ENCODE measurements around the gene ANKH. TPM values are rescaled to one million over a fixed set of nuclear protein-coding genes. Genes with fewer than 3 reads are reported as not detected.

Gene ANKH
- total RNA-seq, 1 donor from 2014 or later, result 35.8 TPM

DNA sequence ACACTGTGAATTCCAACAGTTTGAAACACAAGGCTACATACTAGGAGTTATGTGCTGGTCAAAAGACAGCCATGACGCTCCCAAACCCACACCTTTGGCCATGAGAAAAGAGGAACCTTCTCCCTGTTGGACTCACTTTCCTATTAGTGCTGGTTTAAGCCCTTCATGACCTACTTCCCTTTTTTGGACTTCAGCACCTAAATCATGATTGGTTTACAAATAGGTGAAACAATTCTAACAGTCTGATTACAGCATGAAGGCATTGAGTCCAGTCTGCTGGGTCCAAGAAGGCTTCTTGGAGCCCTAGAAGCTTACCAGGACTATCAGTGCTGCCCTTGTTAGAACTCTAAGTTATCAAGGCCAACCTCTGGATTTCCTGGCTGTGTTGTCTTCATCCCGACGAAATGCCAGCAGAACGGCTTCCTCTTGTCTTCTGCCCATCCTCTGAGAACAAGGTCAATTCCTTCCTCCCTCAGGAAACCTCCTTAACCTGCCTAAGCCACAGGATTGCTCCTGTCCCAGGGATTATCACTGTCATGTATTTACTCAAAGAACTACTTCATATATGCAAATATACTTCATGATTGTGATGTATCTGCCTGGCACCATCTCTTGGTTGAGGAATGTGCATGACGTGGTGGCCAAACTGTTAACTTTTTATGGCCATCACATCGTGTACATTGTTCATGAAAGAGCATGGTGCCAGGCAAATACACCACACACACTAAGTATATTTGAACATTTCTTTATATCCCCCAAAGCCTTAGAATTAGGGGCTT is 83.6 kb downstream of the ANKH start:
- DNase-seq, result no peak

DNA sequence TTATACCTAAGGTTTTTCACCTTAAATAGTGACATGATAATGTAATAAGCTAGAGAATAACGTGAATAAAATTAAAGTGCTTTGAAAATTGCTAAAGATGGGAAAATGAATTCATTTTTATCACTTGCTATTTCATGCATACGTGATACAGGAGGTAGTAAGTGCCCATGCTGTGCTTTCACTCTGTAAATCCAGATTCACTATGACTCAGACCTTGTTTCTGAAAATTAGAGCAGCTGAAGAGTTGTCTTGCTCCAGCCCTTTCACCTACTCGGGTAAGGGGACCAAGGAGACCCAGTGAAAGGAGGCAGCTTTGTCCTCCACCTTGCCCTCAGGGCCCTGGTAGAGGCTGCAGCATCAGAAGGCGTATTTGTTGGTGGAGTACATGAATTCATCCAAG is 87.9 kb downstream of the ANKH start:
- DNase-seq, result no peak

DNA sequence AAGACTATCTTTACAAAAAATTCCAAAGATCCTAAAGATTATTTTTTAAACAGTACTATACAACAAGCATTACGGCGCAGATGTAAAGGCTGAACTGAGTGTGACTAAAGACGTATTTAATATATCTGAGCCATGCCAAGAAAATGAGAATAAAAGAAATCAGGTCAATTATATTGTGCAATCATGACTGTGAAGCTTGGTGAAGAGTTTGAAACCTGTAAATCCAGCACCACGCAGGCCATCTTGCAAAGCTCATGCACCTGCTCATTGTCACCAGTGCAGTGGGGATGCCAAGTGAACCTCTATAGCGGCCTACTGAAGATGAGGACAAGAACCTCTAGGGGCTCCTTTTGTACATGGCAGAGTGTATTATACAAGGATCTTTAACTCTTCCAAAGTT is 89.0 kb downstream of the ANKH start:
- no peak for DNase-seq

DNA sequence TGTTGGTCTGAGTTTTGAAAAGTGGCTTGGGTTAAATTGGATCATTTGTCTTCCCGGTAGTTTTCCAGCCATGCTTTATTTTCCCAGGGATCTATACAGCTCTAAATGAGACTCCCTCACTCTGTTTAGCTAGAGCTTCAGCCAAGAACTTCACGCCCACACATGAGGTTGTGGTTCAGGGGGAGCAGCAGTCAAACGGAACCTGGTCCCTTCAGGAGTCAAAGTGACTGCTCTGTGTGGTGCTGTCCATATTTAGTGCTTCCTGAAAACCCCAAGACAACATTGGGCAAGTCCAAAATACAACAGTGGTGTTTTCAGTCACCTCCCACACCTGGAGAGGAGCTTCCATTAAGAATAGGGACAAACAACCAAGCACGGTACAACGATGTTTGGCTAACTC is 90.5 kb downstream of the ANKH start:
- DNase-seq, result no peak

DNA sequence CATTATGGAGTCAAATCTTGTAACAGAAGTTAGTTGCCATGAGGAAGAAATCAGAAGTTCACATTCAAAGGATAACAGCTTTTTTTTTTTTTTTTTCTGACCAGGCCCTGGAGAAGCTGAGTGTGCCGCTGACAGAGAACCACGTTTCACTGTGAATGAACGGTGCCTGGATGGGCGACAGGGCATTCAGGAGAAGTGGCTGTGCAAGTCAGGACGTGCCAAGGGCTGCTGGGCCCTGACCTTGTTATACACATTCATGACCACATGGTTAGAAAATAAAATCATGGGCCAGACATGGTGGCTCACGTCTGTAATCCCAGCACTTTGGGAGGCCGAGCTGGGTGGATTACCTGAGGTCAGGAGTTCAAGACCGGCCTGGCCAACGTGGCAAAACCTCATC is 91.6 kb downstream of the ANKH start:
- DNase-seq, result no peak

DNA sequence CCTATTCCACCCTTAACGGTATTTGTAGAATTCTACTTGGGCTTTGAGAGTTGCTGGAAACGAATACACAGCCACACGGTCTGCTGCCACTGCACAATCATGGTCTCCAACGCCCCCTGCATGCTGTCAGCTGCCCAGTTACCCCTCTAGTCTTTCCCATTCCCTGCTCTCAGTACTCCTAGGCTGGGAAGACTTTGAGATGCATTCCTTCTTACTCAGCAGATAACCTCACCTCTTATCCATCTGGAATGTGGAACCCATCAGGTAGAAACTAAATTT is 92.8 kb downstream of the ANKH start:
- no peak for DNase-seq

DNA sequence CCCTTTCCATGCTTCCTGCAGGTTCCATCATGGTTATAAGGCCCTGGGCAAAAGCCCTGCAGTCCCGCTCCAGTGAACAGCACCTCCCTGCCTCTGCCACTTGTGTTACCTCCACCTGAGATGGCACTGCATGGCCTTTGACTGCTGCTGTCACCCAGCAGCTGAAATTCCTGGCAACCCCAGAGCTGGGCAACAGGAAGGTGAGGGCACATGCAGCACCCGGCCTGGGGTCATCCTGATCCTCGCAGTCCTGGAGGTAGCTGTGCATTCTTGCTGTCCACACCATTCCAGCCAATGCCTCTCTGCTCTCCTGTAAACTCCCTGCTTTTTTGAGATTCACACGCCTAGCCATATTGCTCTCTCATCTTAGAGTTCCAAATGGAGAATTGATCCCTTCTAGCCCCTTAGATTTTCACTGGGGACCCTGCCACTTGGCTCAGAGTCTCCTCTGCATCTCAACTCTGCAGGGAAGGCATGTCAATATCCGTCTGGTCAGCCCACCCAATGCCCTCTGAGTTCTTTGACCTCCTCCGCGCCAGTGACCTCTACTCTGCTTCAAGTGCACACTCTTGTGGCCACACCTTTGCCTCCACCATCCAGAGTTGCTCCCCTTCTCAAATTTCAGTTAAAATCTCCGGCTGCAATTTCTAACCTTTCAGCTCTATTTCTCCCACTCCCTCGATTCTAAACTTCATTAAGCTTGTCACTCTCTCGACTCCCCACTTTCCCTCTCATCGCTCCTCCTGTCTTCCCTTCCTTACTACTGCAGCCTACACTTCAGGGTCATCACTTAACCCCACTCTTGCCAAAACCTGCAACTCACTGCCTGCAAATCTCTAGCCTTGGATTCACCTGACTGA is 93.4 kb downstream of the ANKH start:
- no peak for DNase-seq

DNA sequence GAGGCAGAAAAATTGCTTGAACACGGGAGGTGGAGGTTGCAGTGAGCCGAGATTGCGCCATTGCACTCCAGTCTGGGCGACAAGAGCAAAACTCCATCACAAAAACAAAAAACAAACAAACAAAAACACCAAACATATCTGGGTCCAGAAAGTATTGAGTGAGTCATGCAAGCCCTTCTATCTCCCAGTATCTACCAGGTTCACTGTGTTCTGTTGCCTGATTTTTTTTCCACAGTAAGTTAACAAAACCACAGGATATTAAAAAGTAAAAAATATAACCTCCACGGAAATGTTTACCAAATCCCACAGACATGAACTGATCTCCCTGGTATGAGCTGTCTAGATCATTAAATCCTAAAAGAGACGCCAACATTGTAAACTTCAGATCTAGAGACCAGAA is 94.4 kb downstream of the ANKH start:
- DNase-seq, result no peak

DNA sequence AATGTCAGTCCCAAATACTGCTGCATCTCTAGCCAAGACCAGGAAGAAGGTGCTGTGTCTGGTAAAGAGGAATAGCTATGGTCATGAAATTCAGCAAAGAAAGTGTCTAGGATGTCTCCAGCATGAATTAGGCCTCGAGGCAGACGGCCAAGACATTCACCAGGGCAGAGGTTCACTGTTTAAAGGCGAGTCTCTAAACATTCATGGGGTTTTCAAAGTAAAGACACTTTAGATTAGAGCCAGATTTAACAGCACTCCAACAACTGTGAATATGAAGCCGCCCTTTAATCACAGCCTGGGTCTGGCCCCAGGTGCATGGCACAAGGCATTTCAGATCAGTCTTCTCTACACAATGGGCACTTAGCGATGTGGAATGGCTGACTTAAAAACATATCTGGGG is 95.0 kb downstream of the ANKH start:
- DNase-seq, result no peak

DNA sequence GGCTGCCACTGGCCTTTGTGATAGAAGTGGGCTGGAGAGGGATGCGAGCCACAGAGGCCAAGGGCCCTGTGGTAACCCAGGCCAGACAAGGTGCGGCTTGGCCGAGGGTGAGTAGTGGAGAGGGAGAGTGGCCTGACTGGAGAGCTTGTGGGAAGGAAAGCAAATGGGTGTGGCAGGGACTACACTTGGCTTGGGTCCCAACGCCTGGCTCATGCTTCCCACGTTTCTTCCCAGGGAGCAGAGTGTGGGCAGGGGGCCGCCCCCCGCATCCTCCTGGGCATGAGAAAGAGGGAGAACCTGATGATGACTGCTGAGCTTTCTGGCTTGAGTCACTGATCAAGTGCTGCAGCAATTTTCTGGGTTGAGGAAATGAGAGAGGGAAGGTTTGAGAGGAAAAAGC is 95.7 kb downstream of the ANKH start:
- DNase-seq, result no peak

DNA sequence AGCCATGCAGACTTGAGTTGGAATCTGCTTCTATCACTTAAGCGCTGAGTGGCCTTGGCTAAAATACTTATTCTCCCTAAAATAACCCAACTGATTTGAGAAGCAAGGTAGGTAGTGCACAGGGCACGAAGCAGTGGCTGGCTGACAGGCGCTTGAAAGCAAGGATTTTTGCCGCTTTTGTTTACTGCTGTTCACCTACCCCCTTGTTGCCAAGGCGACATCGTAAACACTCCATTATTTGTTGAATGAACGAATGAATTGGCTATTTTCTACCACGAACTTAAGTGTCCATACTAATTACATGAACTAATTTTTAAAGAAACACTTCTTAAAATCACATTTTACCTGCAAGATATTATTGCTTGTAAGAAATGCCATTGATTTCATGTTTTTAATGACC is 98.0 kb downstream of the ANKH start:
- DNase-seq, result no peak

DNA sequence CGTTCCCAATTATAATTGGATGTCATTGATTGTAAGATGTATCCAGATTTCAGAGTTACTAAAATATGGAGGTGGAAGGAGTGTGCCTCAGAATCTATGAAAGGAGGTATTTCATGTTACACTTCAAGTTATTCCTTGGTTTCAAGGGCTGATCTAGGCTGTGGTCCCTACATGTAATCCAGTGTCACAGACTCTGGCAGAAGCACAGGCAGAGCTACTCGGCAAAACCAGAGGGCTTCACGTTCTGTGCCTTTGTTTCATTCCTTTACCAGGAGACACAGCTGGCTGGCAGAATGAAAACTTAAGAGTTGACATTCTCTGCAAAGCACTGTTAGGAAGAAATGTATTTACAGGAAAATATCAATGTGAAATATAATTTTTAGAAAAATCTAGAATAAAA is 99.6 kb downstream of the ANKH start:
- DNase-seq, result no peak

DNA sequence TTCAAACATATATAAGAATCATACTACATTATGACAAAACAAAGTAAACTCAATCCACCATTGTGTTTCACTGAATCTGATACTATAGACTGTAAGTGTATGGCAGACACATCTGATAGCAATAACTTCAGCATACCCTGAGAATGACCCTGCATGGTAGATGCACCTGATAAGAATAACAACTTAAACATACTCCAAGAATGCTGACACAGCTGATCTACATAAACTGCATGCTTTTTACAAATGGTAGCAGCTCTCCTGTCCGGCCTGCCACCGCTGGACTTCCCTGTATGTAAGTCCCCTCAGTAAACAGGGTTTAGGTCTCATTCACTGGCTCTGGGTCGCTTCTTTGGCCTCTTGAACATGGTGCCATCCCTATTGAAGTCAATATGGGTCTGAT is 100.4 kb downstream of the ANKH start:
- DNase-seq, result no peak

DNA sequence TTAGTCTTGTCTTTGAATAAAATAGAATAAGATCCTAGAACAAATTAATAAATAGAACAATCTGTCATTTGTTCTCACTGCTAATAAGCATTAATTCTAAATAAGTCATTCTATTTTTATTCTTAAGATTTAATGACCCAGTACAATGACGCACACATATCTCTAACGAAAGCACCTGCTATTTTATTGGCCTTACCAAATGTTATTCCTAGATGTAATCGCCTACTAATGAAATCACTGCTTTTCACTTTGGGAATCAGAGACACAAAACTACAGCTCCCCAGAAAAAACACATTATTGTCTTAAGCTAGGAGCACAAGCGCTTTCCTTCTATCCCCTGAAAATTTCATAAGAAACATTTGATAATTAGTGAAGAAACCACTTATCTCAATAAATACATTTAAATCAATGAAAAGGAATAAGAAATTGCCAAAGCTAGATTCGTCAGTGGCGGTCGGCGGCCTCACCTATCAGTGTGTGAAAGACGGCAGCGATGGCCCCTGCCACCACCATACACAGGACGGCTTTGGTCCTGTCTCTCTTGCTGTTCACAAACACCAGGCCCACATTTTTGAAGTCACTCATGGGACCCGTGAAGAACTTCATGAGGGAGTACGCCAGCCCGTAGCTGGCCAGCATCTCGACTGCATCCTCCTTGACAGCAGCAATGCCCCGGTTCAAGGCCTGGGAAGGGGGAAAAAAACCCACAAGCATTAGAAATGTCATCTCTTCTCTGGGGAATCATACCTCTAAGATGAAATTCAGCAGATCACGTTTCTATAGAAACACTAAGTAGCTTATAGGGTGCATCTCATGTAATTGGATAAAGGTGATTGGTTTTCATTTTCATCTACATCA is 102.8 kb downstream of the ANKH start:
- no peak for DNase-seq

DNA sequence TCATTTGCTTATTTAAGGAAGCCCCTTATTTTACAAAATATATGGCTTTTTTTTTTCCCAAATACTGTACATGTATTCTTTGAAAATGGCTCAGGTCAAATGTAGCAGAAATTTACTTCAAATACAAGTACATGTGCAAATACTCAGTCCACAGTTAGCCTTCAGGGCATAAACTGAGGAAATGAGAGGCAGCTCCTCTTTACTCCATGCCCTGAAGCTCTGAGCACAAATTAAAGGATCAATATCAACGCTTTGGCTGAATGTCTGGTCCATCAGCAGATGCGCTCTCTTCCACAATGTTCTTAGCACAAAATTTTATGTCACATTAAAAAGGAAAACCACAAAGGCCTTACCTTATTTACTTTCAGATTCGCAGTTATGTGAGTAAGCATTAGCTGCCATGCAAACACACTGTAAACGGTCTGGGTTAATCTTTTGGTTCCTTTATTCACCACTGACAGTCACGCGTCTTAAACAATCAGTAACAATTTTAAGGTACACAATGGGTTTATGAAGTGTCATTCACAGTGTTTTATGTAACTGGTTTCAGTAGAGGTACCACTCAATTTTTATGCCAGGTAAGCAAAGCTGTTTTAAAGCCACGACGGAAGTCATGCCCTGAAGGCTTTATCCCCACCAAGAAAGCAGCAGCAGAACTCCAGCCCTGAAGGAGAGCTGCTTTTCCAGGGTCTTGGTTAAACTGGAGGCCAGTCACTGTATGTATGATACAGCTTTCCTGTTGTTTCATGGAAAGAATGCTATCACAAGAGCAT is 103.7 kb downstream of the ANKH start:
- peak; percentile 33 for DNase-seq

DNA sequence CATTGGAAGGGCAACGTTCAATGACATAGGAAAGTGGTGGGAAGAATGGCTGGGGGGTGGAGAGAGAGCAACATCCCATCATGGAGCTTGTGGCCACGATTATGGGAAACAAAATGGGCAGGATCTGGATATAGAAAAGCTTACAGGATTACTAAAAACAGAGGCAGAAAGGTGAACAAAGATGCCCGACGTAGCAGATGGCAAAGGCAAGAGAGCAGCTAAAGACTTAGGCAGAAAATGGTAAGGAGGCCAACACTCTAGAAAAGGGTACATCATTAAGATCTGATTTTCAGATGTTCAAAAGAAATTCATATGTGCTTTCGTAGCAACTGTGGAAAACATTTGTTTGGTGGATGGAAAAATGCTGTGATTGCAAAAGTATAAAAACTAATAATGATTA is 104.5 kb downstream of the ANKH start:
- no peak for DNase-seq

DNA sequence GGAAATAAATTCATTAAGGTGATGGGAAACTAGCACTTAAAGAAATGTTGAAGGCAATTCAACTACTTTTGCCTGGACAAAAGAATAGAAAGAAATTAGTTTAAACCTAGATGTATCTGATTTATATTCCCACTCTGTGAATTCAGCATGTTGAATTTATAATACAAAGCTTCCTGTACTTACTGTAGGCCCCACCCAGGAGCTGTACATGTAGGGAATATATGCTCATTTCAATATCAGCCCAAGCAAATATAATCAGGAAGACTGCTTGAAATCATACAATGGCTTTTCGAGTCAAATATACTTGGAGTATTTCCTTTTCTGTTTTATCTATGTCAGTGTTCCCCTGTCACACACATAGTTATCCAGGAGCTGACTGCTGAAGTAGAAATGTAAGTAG is 105.0 kb downstream of the ANKH start:
- no peak for DNase-seq

DNA sequence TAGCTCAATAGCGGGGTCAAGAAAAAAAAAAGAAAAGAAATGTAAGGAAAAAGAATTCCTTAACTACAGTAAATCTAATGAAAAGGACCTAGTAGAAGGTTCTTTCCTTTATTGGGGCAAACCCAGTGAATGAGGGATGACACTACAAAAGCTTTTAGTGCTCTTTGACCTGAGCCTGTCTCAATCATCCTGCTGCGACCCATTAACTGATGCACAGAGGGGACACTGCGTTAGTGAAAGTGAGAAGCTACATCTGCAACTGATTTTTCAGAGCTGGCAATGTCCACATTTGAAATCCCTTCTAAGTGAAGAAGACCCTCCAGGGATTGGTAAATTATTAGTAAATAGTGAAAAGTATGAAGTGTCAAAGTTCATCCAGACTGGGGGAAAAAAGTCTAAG is 106.0 kb downstream of the ANKH start:
- DNase-seq, result no peak

DNA sequence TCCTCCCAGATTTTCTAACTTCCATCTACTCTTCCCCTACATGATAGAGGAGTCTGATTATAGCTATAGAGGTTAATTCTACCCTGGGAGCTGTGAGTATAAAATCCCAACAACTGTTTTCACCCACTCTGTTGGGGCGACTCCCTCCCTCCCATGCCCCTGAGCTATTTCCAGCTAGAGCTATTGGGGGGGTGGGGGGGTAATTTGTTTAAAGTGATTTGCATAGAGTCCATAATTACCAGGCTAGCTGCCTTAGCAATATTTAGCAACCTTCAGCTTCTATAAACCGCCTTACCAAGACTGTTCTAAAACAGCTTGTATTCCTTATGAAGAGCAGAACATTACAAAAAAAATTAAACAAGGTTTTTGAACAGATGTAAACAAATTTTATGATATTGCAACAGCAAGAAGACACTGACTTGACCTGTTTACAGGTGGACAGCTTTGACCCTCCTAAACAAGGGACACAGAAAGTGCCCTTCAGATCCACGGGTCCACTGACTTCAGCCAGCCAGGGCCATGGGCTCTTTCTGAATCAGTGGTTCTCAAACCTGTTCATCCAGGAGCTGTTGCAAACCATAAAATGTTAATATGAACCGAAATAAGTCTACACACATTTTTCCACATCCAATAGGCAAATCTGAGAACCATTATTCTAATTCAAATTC is 108.9 kb downstream of the ANKH start:
- DNase-seq, result no peak

DNA sequence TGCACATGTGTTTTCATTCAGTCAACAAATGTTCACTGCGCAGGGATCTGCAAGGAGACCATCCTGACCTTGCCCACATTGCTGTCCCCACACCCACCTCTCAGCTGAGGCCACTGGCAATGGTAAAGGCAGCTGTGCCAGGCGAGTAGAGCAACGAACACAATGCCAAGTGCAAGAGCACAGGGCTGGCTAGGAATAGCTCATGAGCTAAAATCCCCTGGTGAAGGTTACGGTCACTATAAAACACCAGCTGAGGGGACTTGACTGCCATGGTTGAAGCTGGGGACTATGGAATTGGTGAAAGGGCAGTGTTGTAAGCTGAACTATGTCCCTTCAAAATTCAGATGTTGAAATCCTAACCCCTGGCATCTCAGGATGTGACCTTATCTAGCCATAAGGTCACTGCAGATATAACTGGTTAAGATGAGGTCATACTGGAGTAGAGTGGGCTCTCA is 111.0 kb downstream of the ANKH start:
- DNase-seq, result no peak

DNA sequence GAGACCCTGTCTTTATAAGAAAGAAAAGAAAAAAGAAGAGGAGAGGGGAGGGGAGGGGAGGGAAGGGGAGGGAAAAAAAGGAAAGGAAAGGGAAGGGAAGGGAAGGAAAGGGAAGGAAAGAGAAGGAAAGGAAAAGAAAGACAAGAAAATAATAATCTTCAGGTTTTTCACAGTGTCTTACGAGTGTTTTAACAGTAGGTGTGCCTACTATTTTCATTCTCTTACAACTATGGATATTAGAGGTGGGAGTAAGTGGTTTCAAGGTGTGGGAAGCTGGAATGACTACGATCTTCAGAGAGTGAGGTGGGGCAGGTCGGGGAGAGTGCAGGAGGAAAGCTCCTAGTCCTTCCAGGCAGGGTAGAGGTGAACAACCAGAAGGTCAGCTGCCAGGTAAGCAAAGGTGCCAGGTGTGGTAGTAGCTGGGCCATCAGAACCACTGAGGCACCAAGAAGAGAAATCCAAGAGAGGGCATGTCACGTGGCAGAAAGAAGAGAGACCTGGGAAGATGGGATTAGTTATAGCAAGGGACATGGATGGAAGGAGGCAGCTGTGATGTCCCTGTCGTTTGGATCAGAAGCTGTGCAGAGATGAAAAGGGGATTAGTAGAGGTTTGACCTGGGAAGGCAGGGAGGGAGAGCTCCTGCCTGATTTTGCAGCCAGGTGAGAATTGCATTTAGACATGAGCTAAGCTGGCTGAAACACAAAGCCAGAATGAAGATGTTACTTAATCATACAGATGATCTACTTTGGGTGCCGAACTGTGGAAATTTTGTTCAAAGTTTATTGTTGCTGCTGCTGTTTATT is 111.6 kb downstream of the ANKH start:
- DNase-seq, result no peak
